GM19239 (cell line): ENCODE measurements around the gene CSF1R.

Experiments
- DNase-seq: peaks from one replicate; pipeline ENCODE4 v3.0.0; 2011; ENCODE audit warnings: low spot score; ENCODE audit not compliant: insufficient read length
- FAIRE-seq: peaks from 2 replicates; lab custom pipeline; 2011; peaks lifted over from hg19 to GRCh38; lab: Jason Lieb, UNC

CSF1R gene

GRCh38 chr5:150075806-150076205, 10.5 kb downstream of the CSF1R start:
- no peak for FAIRE-seq
- DNase-seq = no peak

GRCh38 chr5:150075233-150075632, 11.1 kb downstream of the CSF1R start:
- DNase-seq = no peak
- no peak for FAIRE-seq

- FAIRE-seq (no peak), DNase-seq (no peak)
These were observed 12.7 kb downstream of the CSF1R start for GRCh38 chr5:150073677-150074076.

- no peak for DNase-seq
- FAIRE-seq = no peak
These were observed 13.2 kb downstream of the CSF1R start for GRCh38 chr5:150073086-150073625.

GRCh38 chr5:150070821-150071220, 15.5 kb downstream of the CSF1R start:
- no peak for FAIRE-seq
- no peak for DNase-seq

GRCh38 chr5:150069672-150070627, 16.4 kb downstream of the CSF1R start:
- DNase-seq = no peak

GRCh38 chr5:150068961-150069645, 17.3 kb downstream of the CSF1R start:
- DNase-seq (no peak), FAIRE-seq (no peak)

More at GRCh38 chr5:150069672-150070627, 16.4 kb downstream of the CSF1R start:
- no peak for FAIRE-seq

GRCh38 chr5:150068472-150068871, 17.9 kb downstream of the CSF1R start:
- no peak for DNase-seq

GRCh38 chr5:150068071-150068470, 18.3 kb downstream of the CSF1R start:
- no peak for FAIRE-seq
- no peak for DNase-seq

More at GRCh38 chr5:150068472-150068871, 17.9 kb downstream of the CSF1R start:
- FAIRE-seq = no peak

GRCh38 chr5:150067405-150067960, 18.9 kb downstream of the CSF1R start:
- DNase-seq = no peak
- peak; percentile 51 for FAIRE-seq

GRCh38 chr5:150066901-150067396, 19.4 kb downstream of the CSF1R start:
- DNase-seq (no peak), FAIRE-seq (no peak)

GRCh38 chr5:150066436-150066835, 19.9 kb downstream of the CSF1R start:
- DNase-seq (no peak), FAIRE-seq (no peak)

- FAIRE-seq (no peak), DNase-seq (no peak)
These were observed 20.5 kb downstream of the CSF1R start for GRCh38 chr5:150065886-150066285.

- FAIRE-seq = no peak
These were observed 21.0 kb downstream of the CSF1R start for GRCh38 chr5:150065346-150065745.

GRCh38 chr5:150064681-150065220, 21.6 kb downstream of the CSF1R start:
- DNase-seq (no peak), FAIRE-seq (no peak)

More at GRCh38 chr5:150065346-150065745, 21.0 kb downstream of the CSF1R start:
- no peak for DNase-seq

- FAIRE-seq (no peak), DNase-seq (no peak)
These were observed 22.7 kb downstream of the CSF1R start for GRCh38 chr5:150063638-150064037.

- no peak for DNase-seq
- FAIRE-seq = no peak
These were observed 24.0 kb downstream of the CSF1R start for GRCh38 chr5:150062216-150062922.

GRCh38 chr5:150061538-150061995, 24.8 kb downstream of the CSF1R start:
- DNase-seq (no peak), FAIRE-seq (no peak)

- DNase-seq (no peak), FAIRE-seq (no peak)
These were observed 25.9 kb downstream of the CSF1R start for GRCh38 chr5:150060471-150060870.
